HG03175 (cell line): ENCODE measurements around the gene CENPE.

Experiments
- ATAC-seq: cut with Tn5 transposase; IDR thresholded peaks from one replicate; pipeline ENCODE4 v1.9.1; 2021; ENCODE audit warnings: mild to moderate bottlenecking, moderate library complexity; ENCODE audit not compliant: unreplicated experiment

CENPE gene

GRCh38 chr4:103079621-103080020 lies 118.5 kb downstream of the CENPE start:
- no peak for ATAC-seq

GRCh38 chr4:103076747-103077347 lies 121.3 kb downstream of the CENPE start, which contains the start of gene SLC9B2:
SLC9B2 (minus strand) TSS chr4:103076761; CDS start chr4:103067550, 9,211 bp downstream.
- ATAC-seq = peak; percentile 39

- ATAC-seq = peak; percentile 59
Observed at GRCh38 chr4:103075894-103076746, 122.0 kb downstream of the CENPE start.

- ATAC-seq = peak; percentile 3
Observed at GRCh38 chr4:103075435-103075893, 122.7 kb downstream of the CENPE start.

GRCh38 chr4:103074744-103075434 lies 123.3 kb downstream of the CENPE start:
- ATAC-seq = peak; percentile 41

- ATAC-seq = no peak
Observed at GRCh38 chr4:103073792-103074438, 124.2 kb downstream of the CENPE start.

GRCh38 chr4:103067841-103068547 lies 130.1 kb downstream of the CENPE start:
- no peak for ATAC-seq

- ATAC-seq = no peak
Observed at GRCh38 chr4:103060453-103061148, 137.5 kb downstream of the CENPE start.
